GM12872 (cell line): ENCODE data around the gene MAN2B2.

Experiments
- TF ChIP-seq, protein P1 (sequence below): IDR thresholded peaks from 3 replicates; pipeline ENCODE4 v1.5.1; 2011; ENCODE audit warnings: low read depth, mild to moderate bottlenecking, low read length, moderate library complexity; ENCODE audit not compliant: insufficient read depth

The MAN2B2 gene

DNA sequence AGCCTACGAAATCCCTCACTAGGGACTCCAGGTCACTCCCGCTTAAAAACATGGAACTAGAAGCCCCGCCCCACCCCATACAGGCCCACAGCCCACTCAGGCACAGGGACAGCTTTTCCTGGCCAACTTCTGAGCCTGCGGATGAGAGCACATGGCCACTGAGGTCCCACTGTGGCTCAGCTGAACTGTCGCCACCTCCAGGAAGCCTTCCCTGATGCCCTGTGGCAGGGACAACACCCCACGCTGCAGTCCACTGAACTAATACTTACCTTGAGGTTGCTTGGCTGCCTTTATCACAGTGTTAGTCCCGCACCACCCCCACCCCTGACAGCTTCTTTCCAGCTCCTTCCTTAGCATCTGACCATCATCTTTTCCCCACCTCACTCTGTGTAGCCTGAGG lies 39.3 kb upstream of the MAN2B2 start:
- TF ChIP-seq, protein P1, sequence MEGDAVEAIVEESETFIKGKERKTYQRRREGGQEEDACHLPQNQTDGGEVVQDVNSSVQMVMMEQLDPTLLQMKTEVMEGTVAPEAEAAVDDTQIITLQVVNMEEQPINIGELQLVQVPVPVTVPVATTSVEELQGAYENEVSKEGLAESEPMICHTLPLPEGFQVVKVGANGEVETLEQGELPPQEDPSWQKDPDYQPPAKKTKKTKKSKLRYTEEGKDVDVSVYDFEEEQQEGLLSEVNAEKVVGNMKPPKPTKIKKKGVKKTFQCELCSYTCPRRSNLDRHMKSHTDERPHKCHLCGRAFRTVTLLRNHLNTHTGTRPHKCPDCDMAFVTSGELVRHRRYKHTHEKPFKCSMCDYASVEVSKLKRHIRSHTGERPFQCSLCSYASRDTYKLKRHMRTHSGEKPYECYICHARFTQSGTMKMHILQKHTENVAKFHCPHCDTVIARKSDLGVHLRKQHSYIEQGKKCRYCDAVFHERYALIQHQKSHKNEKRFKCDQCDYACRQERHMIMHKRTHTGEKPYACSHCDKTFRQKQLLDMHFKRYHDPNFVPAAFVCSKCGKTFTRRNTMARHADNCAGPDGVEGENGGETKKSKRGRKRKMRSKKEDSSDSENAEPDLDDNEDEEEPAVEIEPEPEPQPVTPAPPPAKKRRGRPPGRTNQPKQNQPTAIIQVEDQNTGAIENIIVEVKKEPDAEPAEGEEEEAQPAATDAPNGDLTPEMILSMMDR: no peak

DNA sequence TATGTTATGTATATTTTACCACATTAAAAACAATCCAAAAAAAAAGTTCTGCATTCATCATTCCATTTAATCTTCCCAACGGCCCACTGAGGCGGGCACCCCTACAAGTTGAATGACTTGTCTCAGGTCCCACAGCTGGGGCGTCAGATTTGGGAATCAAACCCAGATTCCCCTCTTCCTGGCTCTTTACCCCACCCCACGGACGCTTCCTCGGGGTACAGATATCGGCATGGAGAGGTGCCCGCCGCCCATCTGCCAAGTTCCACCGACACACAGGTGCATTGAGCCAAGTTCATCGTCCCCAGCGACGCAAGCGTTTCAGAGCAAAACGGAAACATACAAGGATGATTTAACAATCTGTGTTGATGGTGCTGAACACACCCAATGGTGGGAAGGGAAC lies 36.9 kb upstream of the MAN2B2 start:
- TF ChIP-seq, protein P1: no peak

DNA sequence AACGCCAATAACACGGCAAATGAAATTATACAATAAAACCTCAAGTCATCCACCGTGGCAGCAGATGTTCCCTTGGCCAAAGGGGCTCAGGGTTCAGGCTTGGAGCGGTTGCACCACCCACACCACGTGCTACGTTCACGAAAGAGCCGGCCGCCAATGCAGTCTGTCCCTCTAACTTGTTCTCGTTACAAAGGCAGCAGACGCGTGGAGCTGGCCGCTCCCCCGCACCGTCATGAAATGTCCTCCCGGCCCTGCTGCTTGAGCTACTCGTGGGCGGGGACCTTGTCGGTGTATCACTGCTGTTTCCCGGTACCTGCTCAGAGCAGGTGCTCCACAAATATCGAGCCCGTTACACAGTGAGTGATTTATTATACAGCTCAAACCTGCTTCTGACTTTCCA lies 36.4 kb upstream of the MAN2B2 start:
- TF ChIP-seq, protein P1: no peak

DNA sequence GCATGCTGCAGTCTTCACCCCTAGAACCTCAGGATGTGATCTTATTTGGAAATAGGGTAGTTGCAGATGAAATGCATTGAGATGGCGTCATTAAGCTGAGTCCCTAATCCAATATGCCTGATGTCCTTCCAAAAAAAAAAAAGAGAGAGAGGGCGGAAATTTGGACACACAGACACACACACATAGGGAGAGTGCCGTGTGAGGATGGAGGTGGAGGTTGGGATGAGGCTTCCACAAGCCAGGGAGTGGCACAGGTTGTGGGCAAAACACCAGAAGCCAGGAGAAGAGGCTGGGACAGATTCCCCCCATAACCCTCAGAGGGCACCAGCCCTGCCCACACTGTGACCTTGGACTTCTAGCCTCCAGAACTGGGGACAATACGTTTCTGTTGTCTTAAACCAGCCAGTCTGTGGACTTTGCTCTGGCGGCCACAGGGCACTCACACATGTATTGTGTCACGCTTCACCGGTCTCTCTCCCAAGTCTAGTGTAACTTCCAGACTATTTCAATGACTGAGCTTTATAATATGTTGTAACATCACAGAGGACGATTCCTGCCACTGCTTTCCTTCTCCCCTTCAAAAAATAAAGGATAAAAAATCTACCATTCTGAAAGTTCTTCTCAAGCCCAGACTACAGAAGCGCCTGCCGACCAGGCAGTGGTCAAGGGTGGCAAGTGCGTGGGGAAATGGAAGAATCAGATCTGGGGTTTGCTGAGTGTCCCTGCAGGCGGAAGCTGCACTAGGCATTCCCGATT lies 35.8 kb upstream of the MAN2B2 start:
- TF ChIP-seq, protein P1: no peak

DNA sequence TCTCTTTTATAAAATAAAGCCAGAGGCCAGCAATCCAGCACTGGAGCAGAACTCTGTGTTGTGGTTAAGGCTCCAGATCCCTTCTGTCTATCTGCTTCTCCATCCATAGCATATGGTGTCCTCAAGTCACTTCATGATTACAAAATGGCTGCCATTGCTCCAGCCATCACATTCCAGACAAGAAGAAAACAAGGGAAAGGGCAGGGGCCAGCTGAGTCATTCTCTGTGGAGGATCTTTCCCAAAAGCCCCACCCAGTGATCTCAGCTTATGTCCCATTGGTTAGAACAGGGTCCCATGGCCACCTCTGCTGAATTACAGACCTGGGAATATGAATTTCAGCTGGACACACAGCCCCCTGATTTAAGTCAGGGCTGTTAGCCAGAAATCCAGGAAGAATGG lies 34.1 kb upstream of the MAN2B2 start:
- TF ChIP-seq, protein P1: no peak

DNA sequence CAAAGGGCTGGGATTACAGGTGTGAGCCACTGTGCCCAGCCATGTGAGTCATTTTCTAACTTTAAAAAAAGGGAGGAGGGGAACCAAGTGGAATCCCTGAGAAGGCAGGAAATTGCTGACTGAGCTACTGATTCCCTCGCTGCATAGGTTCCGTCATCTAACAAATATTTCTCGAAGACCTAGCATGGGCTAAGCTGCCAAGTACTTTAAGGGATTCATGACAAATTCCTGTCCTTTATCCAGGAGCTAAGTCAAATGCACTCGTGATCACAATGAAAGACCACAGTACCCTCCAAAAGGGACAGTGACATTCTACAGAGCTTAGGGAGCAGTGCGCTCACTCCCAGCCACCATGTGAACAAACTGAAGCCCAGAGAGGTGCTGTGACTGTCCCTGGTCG lies 33.2 kb upstream of the MAN2B2 start:
- TF ChIP-seq, protein P1: no peak

DNA sequence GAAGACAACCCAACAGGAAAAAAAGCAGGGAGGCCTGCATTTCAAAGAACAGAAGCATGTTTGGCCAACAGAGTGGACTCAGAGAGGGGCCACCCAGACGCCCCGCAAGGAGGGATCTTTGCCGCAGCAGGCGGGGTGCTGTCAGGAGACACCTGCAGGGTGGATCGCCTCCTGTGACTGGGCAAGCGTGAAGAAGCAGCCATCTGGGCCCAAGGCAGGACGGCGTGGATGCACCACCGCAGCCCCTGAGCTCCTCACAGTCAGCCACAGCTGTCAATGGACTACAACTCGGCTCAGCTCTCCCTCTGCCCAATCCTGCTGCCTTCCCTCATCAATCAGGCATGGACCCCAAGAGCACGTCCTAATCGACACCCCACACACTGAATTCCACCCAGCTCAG lies 32.0 kb upstream of the MAN2B2 start:
- TF ChIP-seq, protein P1: no peak
